Keratinocyte (primary cell): Measurements from ENCODE around the gene SRL. TPM values are rescaled to one million over a fixed set of nuclear protein-coding genes. Genes with fewer than 3 reads are reported as not detected.

Experiments used
- DNase-seq: peaks from one replicate; pipeline ENCODE4 v3.0.0-alpha.2; 2011; ENCODE audit warnings: low read depth, missing footprints, low spot score
- FAIRE-seq: peaks from 2 replicates; lab custom pipeline; 2011; peaks lifted over from hg19 to GRCh38; lab: Jason Lieb, UNC
- H2AFZ ChIP-seq: 2 replicates; pipeline ENCODE4 v1.6.0; 2012; ENCODE audit warnings: low read length, control low read depth, inconsistent platforms; ENCODE audit not compliant: control insufficient read depth
- H3K27ac ChIP-seq: 2 replicates; pipeline ENCODE4 v1.5.1; 2011; ENCODE audit warnings: low read length; ENCODE audit not compliant: control insufficient read depth, insufficient read depth
- H3K27me3 ChIP-seq: 3 replicates; pipeline ENCODE4 v1.6.0; 2011; ENCODE audit warnings: low read length; ENCODE audit not compliant: control insufficient read depth, insufficient read depth; ENCODE audit errors: extremely low read depth
- H3K36me3 ChIP-seq, 2 experiments: 2 replicates in 1 of 2; 3 replicates in 1 of 2; pipeline ENCODE4 v1.5.1; 2011; ENCODE audit warnings: low read length in 2 of 2, mild to moderate bottlenecking in 1 of 2; ENCODE audit not compliant: control insufficient read depth in 2 of 2, insufficient read depth in 2 of 2; ENCODE audit errors: extremely low read depth in 1 of 2
- H3K4me1 ChIP-seq: 3 replicates; pipeline ENCODE4 v1.5.1; 2011; ENCODE audit warnings: low read length; ENCODE audit not compliant: control insufficient read depth, insufficient read depth; ENCODE audit errors: extremely low read depth
- H3K4me2 ChIP-seq: 3 replicates; pipeline ENCODE4 v1.6.0; 2011; ENCODE audit warnings: low read depth, low read length; ENCODE audit not compliant: control insufficient read depth, insufficient read depth; ENCODE audit errors: extremely low read depth
- H3K4me3 ChIP-seq, 3 experiments: fragments of 200-600 bp in 1 of 3; sonication (generic) in 1 of 3; 2 replicates in 2 of 3; 3 replicates in 1 of 3; pipeline ENCODE4 v1.5.1; 2011 to 2016; ENCODE audit warnings: low read length in 3 of 3, mild to moderate bottlenecking in 3 of 3, control low read depth in 2 of 3, inconsistent platforms in 1 of 3, low read depth in 1 of 3, mixed read lengths in 1 of 3, mixed run types in 1 of 3, moderate library complexity in 1 of 3; ENCODE audit not compliant: control insufficient read depth in 2 of 3, insufficient read depth in 2 of 3; ENCODE audit errors: extremely low read depth in 1 of 3
- H3K79me2 ChIP-seq: 2 replicates; pipeline ENCODE4 v1.6.0; 2012; ENCODE audit warnings: low read length; ENCODE audit not compliant: control insufficient read depth, insufficient read depth
- H3K9ac ChIP-seq: 3 replicates; pipeline ENCODE4 v1.6.0; 2011; ENCODE audit warnings: low read length; ENCODE audit not compliant: control insufficient read depth, insufficient read depth; ENCODE audit errors: extremely low read depth
- H3K9me1 ChIP-seq: 3 replicates; pipeline ENCODE4 v1.6.0; 2011; ENCODE audit warnings: low read length; ENCODE audit not compliant: control insufficient read depth, insufficient read depth; ENCODE audit errors: extremely low read depth
- H3K9me3 ChIP-seq: 2 replicates; pipeline ENCODE4 v1.5.1; 2012; ENCODE audit warnings: low read depth, low read length; ENCODE audit not compliant: control insufficient read depth
- H4K20me1 ChIP-seq: 3 replicates; pipeline ENCODE4 v1.6.0; 2011; ENCODE audit warnings: low read length; ENCODE audit not compliant: control insufficient read depth, insufficient read depth; ENCODE audit errors: extremely low read depth
- CTCF ChIP-seq, 3 experiments: IDR thresholded peaks in 1 of 3; conservative IDR thresholded peaks in 1 of 3; optimal IDR thresholded peaks in 1 of 3; 2 replicates in 2 of 3; 3 replicates in 1 of 3; pipeline versions ENCODE3 to v1.5.1; 2011; ENCODE audit warnings: low read length in 3 of 3, mild to moderate bottlenecking in 3 of 3, moderate library complexity in 2 of 3, control low read depth in 1 of 3, inconsistent platforms in 1 of 3; ENCODE audit not compliant: insufficient read depth in 2 of 3; ENCODE audit errors: extremely low read depth in 1 of 3
- EZH2 ChIP-seq: IDR thresholded peaks from one replicate; pipeline ENCODE4 v1.6.1; 2012; ENCODE audit warnings: inconsistent platforms, mild to moderate bottlenecking, low read length, moderate library complexity
- dilution Hi-C: fragments of 300-500 bp; cut with MboI; formaldehyde crosslinking; loops from one replicate; pipeline ENCODE4 v1.7.0; 2020; ENCODE audit warnings: low sequenced_read_pairs; ENCODE audit not compliant: extremely low pct_ligation_motif_present
- polyA plus RNA-seq, 5 experiments: library from polyadenylated mRNA; depleted of rRNA in 3 of 5; stranded (reverse) in 3 of 5; stranded (forward) in 1 of 5; unstranded in 1 of 5; fragments of >200 nt; gene quantifications; 1 replicate in 1 of 5; 2 replicates in 3 of 5; 3 replicates in 1 of 5; pipeline versions ENCODE4 v1.2.1 to v1.2.3, GENCODE V29; 2011 to 2012; ENCODE audit warnings: missing spikeins in 2 of 5, low read depth in 1 of 5, low replicate concordance in 1 of 5

SRL gene
- polyA plus RNA-seq, 1 donor (not counting 4 experiments of a cell fraction or from before 2014, with no cell fraction given), result not detected

GRCh38 chr16:4272114-4272956 lies 30.5 kb upstream of the SRL start:
- Histone ChIP-seq H3K4me3 (peak overlapping the region; percentile 76 to 93 (median 88)), H3K27ac (peak overlapping the region; percentile 93), H3K4me1 (peaks cover 16% of the 10 kb centered on the region), H3K9ac (peak overlapping the region; percentile 98), H3K36me3 (peaks cover 0 to 1% of the 10 kb centered on the region in 2 experiments), H3K9me3 (no peaks in the 10 kb centered on the region), H4K20me1 (no peaks in the 10 kb centered on the region), H3K4me2 (peak overlapping the region; percentile 99), H3K79me2 (peaks cover 37% of the 10 kb centered on the region), H3K27me3 (no peaks in the 10 kb centered on the region), H2AFZ (peak overlapping the region; percentile 39), H3K9me1 (no peaks in the 10 kb centered on the region)
- dilution Hi-C loops, result no loop called here
- DNase-seq (no peak), FAIRE-seq (no peak)
- TF ChIP-seq CTCF (optimal IDR thresholded peaks at IDR 0.05 in 1 of 3, IDR thresholded peaks at IDR 0.05 in 1 of 3, conservative IDR thresholded peaks at IDR 0.05 in 1 of 3; ENCODE audit: extremely low read depth in 1 of 3, insufficient read depth in 2 of 3, low read length in 3 of 3), result no peak
- TF ChIP-seq EZH2, result no peak

GRCh38 chr16:4271176-4272113 lies 29.6 kb upstream of the SRL start:
- peaks cover 39% of the 10 kb centered on the region for H3K79me2 ChIP-seq
- FAIRE-seq, result no peak
- H3K27ac ChIP-seq, result peak overlapping the region; percentile 93
- no peaks in the 10 kb centered on the region for H3K9me3 ChIP-seq
- peak overlapping the region; percentile 63 for H2AFZ ChIP-seq
- peak overlapping the region; percentile 76 to 93 (median 88) for H3K4me3 ChIP-seq
- H3K27me3 ChIP-seq, result no peaks in the 10 kb centered on the region
- H3K9me1 ChIP-seq, result no peaks in the 10 kb centered on the region
- H3K4me2 ChIP-seq, result peak overlapping the region; percentile 99
- no peaks in the 10 kb centered on the region for H4K20me1 ChIP-seq
- DNase-seq, result peak; percentile 66
- dilution Hi-C loops, result no loop called here
- TF ChIP-seq EZH2, result no peak
- TF ChIP-seq CTCF (optimal IDR thresholded peaks at IDR 0.05 in 1 of 3, IDR thresholded peaks at IDR 0.05 in 1 of 3, conservative IDR thresholded peaks at IDR 0.05 in 1 of 3; ENCODE audit: extremely low read depth in 1 of 3, insufficient read depth in 2 of 3, low read length in 3 of 3), result peak in 1 of 3 experiments; percentile 39
- peak overlapping the region; percentile 98 for H3K9ac ChIP-seq
- peaks cover 16% of the 10 kb centered on the region for H3K4me1 ChIP-seq
- peaks cover 0 to 1% of the 10 kb centered on the region in 2 experiments for H3K36me3 ChIP-seq
